GM18498 (cell line): ENCODE data around the gene ORAI3.

Experiments
- ATAC-seq: cut with Tn5 transposase; IDR thresholded peaks from one replicate; pipeline ENCODE4 v1.9.1; 2021; ENCODE audit warnings: mild to moderate bottlenecking, moderate library complexity; ENCODE audit not compliant: unreplicated experiment

ORAI3 gene

GRCh38 chr16:30987581-30988190, 38.8 kb downstream of the ORAI3 start:
- no peak for ATAC-seq

GRCh38 chr16:30989469-30990047, 40.7 kb downstream of the ORAI3 start:
- no peak for ATAC-seq

- no peak for ATAC-seq
Observed at GRCh38 chr16:30990105-30990504, 41.2 kb downstream of the ORAI3 start.

- no peak for ATAC-seq
Observed at GRCh38 chr16:30991052-30991451, 42.2 kb downstream of the ORAI3 start.

GRCh38 chr16:30992276-30992780, 43.5 kb downstream of the ORAI3 start:
- ATAC-seq: no peak

- no peak for ATAC-seq
Observed at GRCh38 chr16:30992931-30993816, 44.3 kb downstream of the ORAI3 start.

- no peak for ATAC-seq
Observed at GRCh38 chr16:30995927-30996323, 47.1 kb downstream of the ORAI3 start.

GRCh38 chr16:30996324-30996984, 47.6 kb downstream of the ORAI3 start:
- ATAC-seq: no peak

- peak; percentile 85 for ATAC-seq
Observed at GRCh38 chr16:30996985-30997724, 48.3 kb downstream of the ORAI3 start.

- ATAC-seq: no peak
Observed at GRCh38 chr16:30997725-30998711, 49.1 kb downstream of the ORAI3 start.

- no peak for ATAC-seq
Observed at GRCh38 chr16:30998852-30999761, 50.2 kb downstream of the ORAI3 start.

- ATAC-seq: no peak
Observed at GRCh38 chr16:31000671-31001382, 52.0 kb downstream of the ORAI3 start.

- no peak for ATAC-seq
Observed at GRCh38 chr16:31001507-31002249, 52.8 kb downstream of the ORAI3 start.

- ATAC-seq: no peak
Observed at GRCh38 chr16:31002250-31002700, 53.4 kb downstream of the ORAI3 start.

- no peak for ATAC-seq
Observed at GRCh38 chr16:31002862-31003341, 54.0 kb downstream of the ORAI3 start.

- no peak for ATAC-seq
Observed at GRCh38 chr16:31003744-31004143, 54.9 kb downstream of the ORAI3 start.
